ENCODE data around the gene MYO10.

The MYO10 gene

DNA sequence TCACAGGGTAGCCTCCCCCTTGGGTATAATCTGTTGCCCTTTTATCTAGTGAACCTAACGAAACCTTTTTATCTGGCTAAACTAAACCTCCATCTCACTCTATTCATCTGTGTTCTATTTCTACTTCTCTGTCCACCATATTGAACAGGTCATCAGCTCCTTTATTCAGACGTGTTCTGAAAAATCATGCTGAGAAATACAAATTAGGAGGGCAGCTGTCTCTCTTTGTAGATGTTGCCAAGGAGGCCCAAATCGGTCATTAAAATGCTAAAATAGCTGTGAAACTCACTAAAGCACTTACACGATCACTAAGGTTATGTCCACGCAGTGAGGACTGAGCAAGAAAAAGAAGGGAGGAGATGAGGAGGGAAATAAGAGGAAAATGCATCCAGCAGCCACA lies 203.7 kb downstream of the MYO10 start:
- ATAC-seq: no peak
- TF ChIP-seq RARB (CRISPR knock-in tag; IDR thresholded peaks at IDR 0.05) (no peak), ISL1 (CRISPR knock-in tag; IDR thresholded peaks at IDR 0.05) (no peak), GLIS3 (CRISPR knock-in tag; IDR thresholded peaks at IDR 0.05) (no peak), ZNF70 (CRISPR knock-in tag; IDR thresholded peaks at IDR 0.05) (no peak), ZC3H10 (CRISPR knock-in tag; IDR thresholded peaks at IDR 0.05) (no peak), ZNF8 (CRISPR knock-in tag; IDR thresholded peaks at IDR 0.05) (no peak), TOX (CRISPR knock-in tag; IDR thresholded peaks at IDR 0.05; ENCODE audit: borderline replicate concordance) (no peak), ZNF565 (CRISPR knock-in tag; conservative IDR thresholded peaks at IDR 0.05; ENCODE audit: low read depth) (no peak), OSR1 (CRISPR knock-in tag; IDR thresholded peaks at IDR 0.05) (no peak), CSDC2 (CRISPR knock-in tag; IDR thresholded peaks at IDR 0.05) (no peak)
- TF ChIP-seq, protein P1, sequence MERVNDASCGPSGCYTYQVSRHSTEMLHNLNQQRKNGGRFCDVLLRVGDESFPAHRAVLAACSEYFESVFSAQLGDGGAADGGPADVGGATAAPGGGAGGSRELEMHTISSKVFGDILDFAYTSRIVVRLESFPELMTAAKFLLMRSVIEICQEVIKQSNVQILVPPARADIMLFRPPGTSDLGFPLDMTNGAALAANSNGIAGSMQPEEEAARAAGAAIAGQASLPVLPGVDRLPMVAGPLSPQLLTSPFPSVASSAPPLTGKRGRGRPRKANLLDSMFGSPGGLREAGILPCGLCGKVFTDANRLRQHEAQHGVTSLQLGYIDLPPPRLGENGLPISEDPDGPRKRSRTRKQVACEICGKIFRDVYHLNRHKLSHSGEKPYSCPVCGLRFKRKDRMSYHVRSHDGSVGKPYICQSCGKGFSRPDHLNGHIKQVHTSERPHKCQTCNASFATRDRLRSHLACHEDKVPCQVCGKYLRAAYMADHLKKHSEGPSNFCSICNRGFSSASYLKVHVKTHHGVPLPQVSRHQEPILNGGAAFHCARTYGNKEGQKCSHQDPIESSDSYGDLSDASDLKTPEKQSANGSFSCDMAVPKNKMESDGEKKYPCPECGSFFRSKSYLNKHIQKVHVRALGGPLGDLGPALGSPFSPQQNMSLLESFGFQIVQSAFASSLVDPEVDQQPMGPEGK (CRISPR knock-in tag; IDR thresholded peaks at IDR 0.05; ENCODE audit: borderline replicate concordance): no peak

DNA sequence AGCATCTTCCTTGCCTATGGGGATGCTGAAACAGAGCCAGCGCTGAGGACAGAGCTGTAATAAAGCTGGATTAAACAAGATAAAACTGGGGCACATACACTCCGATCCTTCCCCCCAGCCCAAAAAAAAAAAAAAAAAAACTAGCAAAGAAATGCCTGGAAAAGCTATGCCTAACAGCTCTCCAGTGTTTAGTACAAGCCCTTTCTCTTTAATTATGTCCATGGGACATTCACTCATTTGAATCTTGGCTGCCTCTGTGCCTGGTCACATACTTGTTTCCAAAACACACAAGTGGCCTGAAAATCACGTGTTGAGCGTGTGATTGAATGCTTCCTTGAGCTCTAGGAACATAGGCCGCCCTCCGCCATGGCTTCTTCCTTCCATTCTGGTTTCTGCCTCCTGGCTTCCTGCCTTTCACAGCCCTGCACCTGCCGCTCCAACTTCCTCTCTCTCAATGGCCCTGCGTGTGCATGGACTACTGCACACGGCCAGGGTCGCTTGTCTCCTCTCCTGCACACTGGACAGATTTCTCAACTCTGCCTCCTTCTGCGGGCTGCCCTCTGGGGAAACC lies 208.2 kb downstream of the MYO10 start:
- ATAC-seq: no peak
- TF ChIP-seq, protein P2, sequence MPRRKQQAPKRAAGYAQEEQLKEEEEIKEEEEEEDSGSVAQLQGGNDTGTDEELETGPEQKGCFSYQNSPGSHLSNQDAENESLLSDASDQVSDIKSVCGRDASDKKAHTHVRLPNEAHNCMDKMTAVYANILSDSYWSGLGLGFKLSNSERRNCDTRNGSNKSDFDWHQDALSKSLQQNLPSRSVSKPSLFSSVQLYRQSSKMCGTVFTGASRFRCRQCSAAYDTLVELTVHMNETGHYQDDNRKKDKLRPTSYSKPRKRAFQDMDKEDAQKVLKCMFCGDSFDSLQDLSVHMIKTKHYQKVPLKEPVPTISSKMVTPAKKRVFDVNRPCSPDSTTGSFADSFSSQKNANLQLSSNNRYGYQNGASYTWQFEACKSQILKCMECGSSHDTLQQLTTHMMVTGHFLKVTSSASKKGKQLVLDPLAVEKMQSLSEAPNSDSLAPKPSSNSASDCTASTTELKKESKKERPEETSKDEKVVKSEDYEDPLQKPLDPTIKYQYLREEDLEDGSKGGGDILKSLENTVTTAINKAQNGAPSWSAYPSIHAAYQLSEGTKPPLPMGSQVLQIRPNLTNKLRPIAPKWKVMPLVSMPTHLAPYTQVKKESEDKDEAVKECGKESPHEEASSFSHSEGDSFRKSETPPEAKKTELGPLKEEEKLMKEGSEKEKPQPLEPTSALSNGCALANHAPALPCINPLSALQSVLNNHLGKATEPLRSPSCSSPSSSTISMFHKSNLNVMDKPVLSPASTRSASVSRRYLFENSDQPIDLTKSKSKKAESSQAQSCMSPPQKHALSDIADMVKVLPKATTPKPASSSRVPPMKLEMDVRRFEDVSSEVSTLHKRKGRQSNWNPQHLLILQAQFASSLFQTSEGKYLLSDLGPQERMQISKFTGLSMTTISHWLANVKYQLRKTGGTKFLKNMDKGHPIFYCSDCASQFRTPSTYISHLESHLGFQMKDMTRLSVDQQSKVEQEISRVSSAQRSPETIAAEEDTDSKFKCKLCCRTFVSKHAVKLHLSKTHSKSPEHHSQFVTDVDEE (CRISPR knock-in tag; IDR thresholded peaks at IDR 0.05): no peak
- TF ChIP-seq ARNTL (CRISPR knock-in tag; IDR thresholded peaks at IDR 0.05; ENCODE audit: borderline replicate concordance, low read depth) (no peak), ZNF8 (CRISPR knock-in tag; IDR thresholded peaks at IDR 0.05) (no peak), ZC3H10 (CRISPR knock-in tag; IDR thresholded peaks at IDR 0.05) (no peak), ZNF70 (CRISPR knock-in tag; IDR thresholded peaks at IDR 0.05) (no peak), ZNF565 (CRISPR knock-in tag; conservative IDR thresholded peaks at IDR 0.05; ENCODE audit: low read depth) (no peak), ESRRG (CRISPR knock-in tag; IDR thresholded peaks at IDR 0.05) (no peak), ZFP30 (CRISPR knock-in tag; IDR thresholded peaks at IDR 0.05) (no peak), TCF4 (CRISPR knock-in tag; IDR thresholded peaks at IDR 0.05; ENCODE audit: borderline replicate concordance) (no peak)
- TF ChIP-seq, protein P3, sequence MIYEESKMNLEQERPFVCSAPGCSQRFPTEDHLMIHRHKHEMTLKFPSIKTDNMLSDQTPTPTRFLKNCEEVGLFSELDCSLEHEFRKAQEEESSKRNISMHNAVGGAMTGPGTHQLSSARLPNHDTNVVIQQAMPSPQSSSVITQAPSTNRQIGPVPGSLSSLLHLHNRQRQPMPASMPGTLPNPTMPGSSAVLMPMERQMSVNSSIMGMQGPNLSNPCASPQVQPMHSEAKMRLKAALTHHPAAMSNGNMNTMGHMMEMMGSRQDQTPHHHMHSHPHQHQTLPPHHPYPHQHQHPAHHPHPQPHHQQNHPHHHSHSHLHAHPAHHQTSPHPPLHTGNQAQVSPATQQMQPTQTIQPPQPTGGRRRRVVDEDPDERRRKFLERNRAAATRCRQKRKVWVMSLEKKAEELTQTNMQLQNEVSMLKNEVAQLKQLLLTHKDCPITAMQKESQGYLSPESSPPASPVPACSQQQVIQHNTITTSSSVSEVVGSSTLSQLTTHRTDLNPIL (CRISPR knock-in tag; IDR thresholded peaks at IDR 0.05; ENCODE audit: low read depth): no peak
- TF ChIP-seq, protein P4, sequence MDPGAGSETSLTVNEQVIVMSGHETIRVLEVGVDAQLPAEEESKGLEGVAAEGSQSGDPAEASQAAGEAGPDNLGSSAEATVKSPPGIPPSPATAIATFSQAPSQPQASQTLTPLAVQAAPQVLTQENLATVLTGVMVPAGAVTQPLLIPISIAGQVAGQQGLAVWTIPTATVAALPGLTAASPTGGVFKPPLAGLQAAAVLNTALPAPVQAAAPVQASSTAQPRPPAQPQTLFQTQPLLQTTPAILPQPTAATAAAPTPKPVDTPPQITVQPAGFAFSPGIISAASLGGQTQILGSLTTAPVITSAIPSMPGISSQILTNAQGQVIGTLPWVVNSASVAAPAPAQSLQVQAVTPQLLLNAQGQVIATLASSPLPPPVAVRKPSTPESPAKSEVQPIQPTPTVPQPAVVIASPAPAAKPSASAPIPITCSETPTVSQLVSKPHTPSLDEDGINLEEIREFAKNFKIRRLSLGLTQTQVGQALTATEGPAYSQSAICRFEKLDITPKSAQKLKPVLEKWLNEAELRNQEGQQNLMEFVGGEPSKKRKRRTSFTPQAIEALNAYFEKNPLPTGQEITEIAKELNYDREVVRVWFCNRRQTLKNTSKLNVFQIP (CRISPR knock-in tag; IDR thresholded peaks at IDR 0.05; ENCODE audit: borderline replicate concordance, low read depth): no peak
- TF ChIP-seq, protein P5, sequence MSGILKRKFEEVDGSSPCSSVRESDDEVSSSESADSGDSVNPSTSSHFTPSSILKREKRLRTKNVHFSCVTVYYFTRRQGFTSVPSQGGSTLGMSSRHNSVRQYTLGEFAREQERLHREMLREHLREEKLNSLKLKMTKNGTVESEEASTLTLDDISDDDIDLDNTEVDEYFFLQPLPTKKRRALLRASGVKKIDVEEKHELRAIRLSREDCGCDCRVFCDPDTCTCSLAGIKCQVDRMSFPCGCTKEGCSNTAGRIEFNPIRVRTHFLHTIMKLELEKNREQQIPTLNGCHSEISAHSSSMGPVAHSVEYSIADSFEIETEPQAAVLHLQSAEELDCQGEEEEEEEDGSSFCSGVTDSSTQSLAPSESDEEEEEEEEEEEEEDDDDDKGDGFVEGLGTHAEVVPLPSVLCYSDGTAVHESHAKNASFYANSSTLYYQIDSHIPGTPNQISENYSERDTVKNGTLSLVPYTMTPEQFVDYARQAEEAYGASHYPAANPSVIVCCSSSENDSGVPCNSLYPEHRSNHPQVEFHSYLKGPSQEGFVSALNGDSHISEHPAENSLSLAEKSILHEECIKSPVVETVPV (CRISPR knock-in tag; IDR thresholded peaks at IDR 0.05): no peak

DNA sequence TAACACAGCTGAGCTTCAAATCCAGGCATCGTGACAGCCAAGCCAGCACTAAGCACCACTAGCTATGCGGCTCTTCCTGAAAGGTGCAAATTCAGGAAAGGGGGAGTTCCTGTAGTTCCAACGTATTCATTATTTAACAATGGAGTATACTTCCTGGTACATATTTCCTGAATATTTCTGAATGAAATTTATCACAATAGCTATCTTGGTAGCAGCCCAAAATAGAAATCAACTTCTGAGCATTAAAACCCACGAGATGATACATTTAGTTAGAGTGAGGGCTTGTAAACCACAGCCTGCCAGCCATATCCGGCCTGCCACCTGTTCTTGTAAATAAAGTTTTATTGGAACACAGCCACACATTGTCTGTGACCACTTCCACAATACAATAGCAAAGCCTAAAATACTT lies 209.5 kb downstream of the MYO10 start:
- ATAC-seq: no peak
- TF ChIP-seq ZC3H10 (CRISPR knock-in tag; IDR thresholded peaks at IDR 0.05) (no peak), ZFP3 (CRISPR knock-in tag; IDR thresholded peaks at IDR 0.05) (no peak), RARB (CRISPR knock-in tag; IDR thresholded peaks at IDR 0.05) (no peak), TOX (CRISPR knock-in tag; IDR thresholded peaks at IDR 0.05; ENCODE audit: borderline replicate concordance) (no peak), ZNF565 (CRISPR knock-in tag; conservative IDR thresholded peaks at IDR 0.05; ENCODE audit: low read depth) (no peak), SNAI2 (CRISPR knock-in tag; IDR thresholded peaks at IDR 0.05) (no peak), ZNF70 (CRISPR knock-in tag; IDR thresholded peaks at IDR 0.05) (no peak), TCF4 (CRISPR knock-in tag; IDR thresholded peaks at IDR 0.05; ENCODE audit: borderline replicate concordance) (no peak)
- TF ChIP-seq, protein P1 (CRISPR knock-in tag; IDR thresholded peaks at IDR 0.05; ENCODE audit: borderline replicate concordance): no peak
- TF ChIP-seq, protein P4 (CRISPR knock-in tag; IDR thresholded peaks at IDR 0.05; ENCODE audit: borderline replicate concordance, low read depth): no peak
- TF ChIP-seq, protein P3 (CRISPR knock-in tag; IDR thresholded peaks at IDR 0.05; ENCODE audit: low read depth): no peak
